IPS-20b (cell line): ENCODE results near the gene NEDD1.
A peak's percentile ranks its signal among the peaks of the same experiment; 100 is the strongest.

Source experiments
- H3K27ac ChIP-seq: one replicate; pipeline ENCODE4 v1.5.1; 2013; ENCODE audit warnings: low read length
- H3K27me3 ChIP-seq: 2 replicates; pipeline ENCODE4 v1.6.1; 2013; ENCODE audit warnings: mild to moderate bottlenecking, low read length, inconsistent platforms; ENCODE audit not compliant: insufficient read depth
- H3K36me3 ChIP-seq: 2 replicates; pipeline ENCODE4 v1.6.1; 2013; ENCODE audit warnings: low read depth, mild to moderate bottlenecking, inconsistent platforms, low read length, moderate library complexity; ENCODE audit not compliant: insufficient read depth
- H3K4me1 ChIP-seq: 2 replicates; pipeline ENCODE4 v1.6.1; 2013; ENCODE audit warnings: mild to moderate bottlenecking, control low read depth, inconsistent platforms, low read length, moderate library complexity; ENCODE audit not compliant: insufficient read depth
- H3K4me3 ChIP-seq: 2 replicates; pipeline ENCODE4 v1.5.1; 2013; ENCODE audit warnings: mild to moderate bottlenecking, low read length, inconsistent platforms
- H3K9ac ChIP-seq: 2 replicates; pipeline ENCODE4 v1.6.1; 2013; ENCODE audit warnings: low read depth, mild to moderate bottlenecking, inconsistent platforms, low read length, moderate library complexity
- H3K9me3 ChIP-seq: 2 replicates; pipeline ENCODE4 v1.6.1; 2013; ENCODE audit warnings: mild to moderate bottlenecking, low read depth, low read length, inconsistent platforms; ENCODE audit not compliant: insufficient read depth

The NEDD1 gene

GRCh38 chr12:96906498-96906848 is 584 bp upstream of the NEDD1 start:
- peaks cover 11% of the 10 kb centered on the region; the same call in 1 of the 2 replicates for H3K4me1 ChIP-seq
- no peaks in the 10 kb centered on the region for H3K27me3 ChIP-seq
- H3K9ac ChIP-seq: peak overlapping the region; percentile 98; the same call in 1 of the 2 replicates
- H3K4me3 ChIP-seq: peak overlapping the region; percentile 100
- H3K27ac ChIP-seq: no peak overlapping the region
- H3K36me3 ChIP-seq: peaks cover 4% of the 10 kb centered on the region; the same call in 1 of the 2 replicates
- no peaks in the 10 kb centered on the region for H3K9me3 ChIP-seq

- H3K27ac ChIP-seq: peak overlapping the region; percentile 31
- no peaks in the 10 kb centered on the region for H3K27me3 ChIP-seq
- peaks cover 11% of the 10 kb centered on the region; the same call in 1 of the 2 replicates for H3K4me1 ChIP-seq
Measured at GRCh38 chr12:96907671-96908422, 790 bp downstream of the NEDD1 start.

GRCh38 chr12:96908423-96908675 is 1.3 kb downstream of the NEDD1 start:
- Histone ChIP-seq H3K27ac (no peak overlapping the region), H3K27me3 (no peaks in the 10 kb centered on the region), H3K4me1 (peaks cover 11% of the 10 kb centered on the region; the same call in 1 of the 2 replicates), H3K9ac (peak overlapping the region; percentile 98; the same call in 1 of the 2 replicates), H3K4me3 (peak overlapping the region; percentile 100), H3K36me3 (peaks cover 4% of the 10 kb centered on the region; the same call in 1 of the 2 replicates), H3K9me3 (no peaks in the 10 kb centered on the region)

More at GRCh38 chr12:96907671-96908422, 790 bp downstream of the NEDD1 start:
- peaks cover 4% of the 10 kb centered on the region; the same call in 1 of the 2 replicates for H3K36me3 ChIP-seq
- H3K9ac ChIP-seq: peak overlapping the region; percentile 98
- H3K4me3 ChIP-seq: peak overlapping the region; percentile 100
- no peaks in the 10 kb centered on the region for H3K9me3 ChIP-seq

GRCh38 chr12:96912261-96912660 is 5.2 kb downstream of the NEDD1 start:
- Histone ChIP-seq H3K9ac (no peak overlapping the region), H3K27ac (no peak overlapping the region), H3K4me3 (no peak overlapping the region), H3K9me3 (no peaks in the 10 kb centered on the region), H3K36me3 (peaks cover 4% of the 10 kb centered on the region; the same call in 1 of the 2 replicates), H3K27me3 (no peaks in the 10 kb centered on the region), H3K4me1 (peaks cover 11% of the 10 kb centered on the region; the same call in 1 of the 2 replicates)

- peaks cover 4% of the 10 kb centered on the region; the same call in 1 of the 2 replicates for H3K36me3 ChIP-seq
- no peaks in the 10 kb centered on the region for H3K27me3 ChIP-seq
- H3K9me3 ChIP-seq: no peaks in the 10 kb centered on the region
- no peak overlapping the region for H3K9ac ChIP-seq
- peaks cover 9% of the 10 kb centered on the region; the same call in 1 of the 2 replicates for H3K4me1 ChIP-seq
- H3K4me3 ChIP-seq: no peak overlapping the region
- no peak overlapping the region for H3K27ac ChIP-seq
Measured at GRCh38 chr12:96912943-96913342, 5.9 kb downstream of the NEDD1 start.

- no peaks in the 10 kb centered on the region for H3K36me3 ChIP-seq
- no peak overlapping the region for H3K4me3 ChIP-seq
- H3K9me3 ChIP-seq: no peaks in the 10 kb centered on the region
- H3K4me1 ChIP-seq: peaks cover 7% of the 10 kb centered on the region
- no peak overlapping the region for H3K9ac ChIP-seq
- no peak overlapping the region for H3K27ac ChIP-seq
- no peaks in the 10 kb centered on the region for H3K27me3 ChIP-seq
Measured at GRCh38 chr12:96919510-96920210, 12.6 kb downstream of the NEDD1 start.

GRCh38 chr12:96948782-96949181 is 41.7 kb downstream of the NEDD1 start:
- Histone ChIP-seq H3K27me3 (no peaks in the 10 kb centered on the region), H3K36me3 (peaks cover 46% of the 10 kb centered on the region), H3K4me3 (no peak overlapping the region), H3K4me1 (no peaks in the 10 kb centered on the region; the same call in 1 of the 2 replicates), H3K9ac (no peak overlapping the region), H3K9me3 (no peaks in the 10 kb centered on the region), H3K27ac (no peak overlapping the region)

- H3K4me3 ChIP-seq: no peak overlapping the region
- H3K27me3 ChIP-seq: no peaks in the 10 kb centered on the region
- no peaks in the 10 kb centered on the region for H3K36me3 ChIP-seq
- H3K9ac ChIP-seq: no peak overlapping the region
- H3K27ac ChIP-seq: no peak overlapping the region
- H3K4me1 ChIP-seq: peaks cover 10% of the 10 kb centered on the region; the same call in 1 of the 2 replicates
- no peaks in the 10 kb centered on the region for H3K9me3 ChIP-seq
Measured at GRCh38 chr12:96979532-96979931, 72.5 kb downstream of the NEDD1 start.

- no peak overlapping the region for H3K9ac ChIP-seq
- no peaks in the 10 kb centered on the region for H3K36me3 ChIP-seq
- H3K4me1 ChIP-seq: peaks cover 10% of the 10 kb centered on the region; the same call in 1 of the 2 replicates
- no peak overlapping the region for H3K4me3 ChIP-seq
- no peak overlapping the region for H3K27ac ChIP-seq
- peaks cover 5% of the 10 kb centered on the region; the same call in 1 of the 2 replicates for H3K27me3 ChIP-seq
- H3K9me3 ChIP-seq: no peaks in the 10 kb centered on the region
Measured at GRCh38 chr12:96980991-96981414, 73.9 kb downstream of the NEDD1 start.

- Histone ChIP-seq H3K27ac (no peak overlapping the region), H3K36me3 (no peaks in the 10 kb centered on the region), H3K4me1 (peaks cover 18% of the 10 kb centered on the region; the same call in 1 of the 2 replicates), H3K27me3 (peaks cover 12% of the 10 kb centered on the region), H3K4me3 (no peak overlapping the region), H3K9me3 (no peaks in the 10 kb centered on the region), H3K9ac (no peak overlapping the region)
Measured at GRCh38 chr12:96981911-96982310, 74.9 kb downstream of the NEDD1 start.

GRCh38 chr12:96982671-96983070 is 75.6 kb downstream of the NEDD1 start:
- peaks cover 12% of the 10 kb centered on the region for H3K27me3 ChIP-seq
- H3K4me1 ChIP-seq: peaks cover 22% of the 10 kb centered on the region; the same call in 1 of the 2 replicates
- no peak overlapping the region for H3K9ac ChIP-seq
- H3K4me3 ChIP-seq: no peak overlapping the region
- H3K9me3 ChIP-seq: no peaks in the 10 kb centered on the region
- H3K36me3 ChIP-seq: no peaks in the 10 kb centered on the region
- H3K27ac ChIP-seq: no peak overlapping the region
